HG03097 (cell line): Measurements from ENCODE around the gene DMC1.
"Not testable (repeated sequence)": the region's sequence is repeated elsewhere in the genome, so short reads cannot be mapped to it uniquely, and the experiment has no call there.

Experiments used
- ATAC-seq: cut with Tn5 transposase; IDR thresholded peaks from one replicate; pipeline ENCODE4 v1.9.1; 2021; ENCODE audit not compliant: unreplicated experiment, low FRiP score

DMC1 gene

GRCh38 chr22:38569972-38570778, at the start of gene DMC1:
Gene DMC1, minus strand, starts transcription at chr22:38570183. Its CDS starts 1,927 bp downstream, at chr22:38568256.
- ATAC-seq, result no peak

DNA sequence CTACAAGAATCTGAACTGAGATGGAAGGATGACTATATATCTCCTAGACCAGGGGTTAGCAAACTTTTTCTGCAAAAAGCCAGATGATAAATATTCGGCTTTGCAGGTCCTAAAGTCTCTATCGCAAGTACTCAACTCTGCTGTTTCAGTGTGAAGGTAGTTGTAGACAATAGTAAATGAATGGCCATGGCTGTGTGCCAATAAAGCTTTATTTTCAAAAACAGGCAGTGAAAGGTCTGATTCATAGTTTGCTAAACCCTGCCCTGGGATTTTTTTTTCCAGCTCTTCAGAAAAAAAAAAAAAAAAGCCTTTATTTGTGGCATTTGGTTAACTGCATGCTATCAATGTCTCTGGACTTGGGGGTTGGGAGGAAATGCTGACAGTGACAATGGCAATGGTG, 48.7 kb upstream of the DMC1 start:
- ATAC-seq, result no peak

- ATAC-seq, result no peak
These were observed 48.3 kb upstream of the DMC1 start for GRCh38 chr22:38618258-38618657.

- ATAC-seq, result not testable (repeated sequence)
These were observed 45.1 kb upstream of the DMC1 start for GRCh38 chr22:38615064-38615405.

GRCh38 chr22:38614332-38615063, 44.5 kb upstream of the DMC1 start:
- ATAC-seq, result no peak

- ATAC-seq, result no peak
These were observed 43.6 kb upstream of the DMC1 start for GRCh38 chr22:38613588-38613987.

DNA sequence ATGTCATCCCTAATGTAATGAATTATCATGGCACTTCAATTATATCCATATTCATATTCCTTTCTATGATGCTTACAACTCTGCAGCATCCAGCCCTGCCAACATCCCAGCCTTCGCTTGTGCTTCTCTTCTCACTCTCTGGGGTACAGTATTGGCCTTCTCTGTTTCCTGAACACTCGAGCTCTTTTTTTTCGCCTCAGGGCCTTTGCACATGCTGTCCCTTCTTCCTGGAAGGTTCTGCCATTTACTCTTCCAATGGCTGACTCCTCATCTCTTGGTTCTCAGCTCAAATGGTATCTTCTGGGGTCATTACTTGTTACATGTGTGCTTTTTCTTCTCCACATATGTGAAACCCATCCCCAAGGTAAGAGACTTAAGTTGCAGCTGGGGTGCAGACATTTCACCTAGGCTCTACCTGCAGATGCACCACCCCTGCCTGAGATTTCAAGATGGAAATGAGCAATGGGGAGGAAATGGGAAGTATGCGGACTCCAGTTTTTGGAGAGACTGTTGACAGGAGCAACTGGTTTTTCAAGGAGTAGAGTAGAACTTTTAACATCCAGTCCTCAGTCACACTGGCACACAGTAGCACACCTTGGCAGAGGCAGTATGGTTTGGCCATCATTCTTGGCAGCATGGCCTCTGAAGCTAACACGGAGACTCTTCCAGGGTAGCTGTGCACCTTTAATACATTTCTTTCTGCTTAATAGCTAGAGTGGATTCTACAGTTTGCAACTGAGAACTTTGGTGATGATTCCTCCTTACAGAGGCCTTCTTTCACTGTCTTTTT, 42.4 kb upstream of the DMC1 start:
- ATAC-seq, result no peak

DNA sequence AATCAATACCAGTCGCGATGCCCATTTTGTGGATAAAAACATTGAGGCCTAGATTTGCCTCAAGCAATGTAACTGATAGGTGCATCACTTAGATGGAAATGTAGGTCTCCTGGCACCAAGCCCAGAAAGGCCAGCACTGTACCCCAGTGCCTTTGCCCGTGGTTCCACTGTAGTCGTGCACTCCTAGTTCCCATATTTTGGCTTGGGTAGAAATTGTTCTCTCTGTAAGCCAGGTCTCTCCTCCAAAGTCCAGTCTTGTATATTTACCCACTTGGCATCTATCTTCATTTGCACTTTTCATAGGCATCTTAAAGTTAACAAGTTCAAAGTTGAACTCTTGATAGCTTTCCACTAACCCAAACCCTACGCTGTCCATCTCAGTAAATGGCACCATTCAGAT, 41.6 kb upstream of the DMC1 start:
- ATAC-seq, result no peak

DNA sequence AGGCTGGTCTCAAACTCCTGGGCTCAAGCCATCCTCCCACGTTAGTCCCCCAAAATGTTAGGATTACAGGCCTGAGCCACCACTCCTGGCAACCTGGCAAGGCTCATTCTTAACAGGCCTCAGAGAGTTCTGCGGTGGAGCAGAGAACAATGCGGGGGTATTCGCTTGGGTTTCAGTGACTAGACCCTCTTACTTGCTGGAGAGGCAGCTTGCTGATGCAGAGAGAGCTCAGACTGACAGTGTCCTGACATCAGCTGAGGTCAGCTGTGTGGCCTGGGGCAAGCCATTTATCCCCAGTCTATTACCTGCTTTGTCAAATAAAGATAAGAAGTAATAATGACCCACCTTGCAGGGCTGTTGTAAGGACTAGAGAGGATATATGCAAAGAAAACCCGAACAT, 40.3 kb upstream of the DMC1 start:
- no peak for ATAC-seq

- ATAC-seq, result no peak
These were observed 39.2 kb upstream of the DMC1 start for GRCh38 chr22:38608992-38609750.

DNA sequence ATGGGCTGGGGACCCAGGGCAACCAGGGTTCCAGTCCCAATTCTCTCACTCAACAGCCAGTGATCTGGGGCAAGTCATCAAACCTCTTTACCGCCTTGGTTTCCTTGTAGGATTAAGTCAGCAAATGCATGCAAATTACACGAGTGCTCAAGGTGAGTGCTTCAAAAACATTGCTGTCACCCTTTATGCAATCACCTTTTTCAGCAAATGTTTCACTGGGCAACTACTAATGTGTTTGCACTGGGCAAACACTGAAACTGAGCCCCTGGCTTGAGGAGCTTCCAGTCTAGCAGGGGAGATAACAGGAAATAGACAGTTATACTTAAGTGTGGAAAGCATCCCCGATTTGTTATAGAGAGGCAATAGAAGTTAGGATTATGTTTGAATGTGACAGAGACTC, 37.7 kb upstream of the DMC1 start:
- no peak for ATAC-seq

DNA sequence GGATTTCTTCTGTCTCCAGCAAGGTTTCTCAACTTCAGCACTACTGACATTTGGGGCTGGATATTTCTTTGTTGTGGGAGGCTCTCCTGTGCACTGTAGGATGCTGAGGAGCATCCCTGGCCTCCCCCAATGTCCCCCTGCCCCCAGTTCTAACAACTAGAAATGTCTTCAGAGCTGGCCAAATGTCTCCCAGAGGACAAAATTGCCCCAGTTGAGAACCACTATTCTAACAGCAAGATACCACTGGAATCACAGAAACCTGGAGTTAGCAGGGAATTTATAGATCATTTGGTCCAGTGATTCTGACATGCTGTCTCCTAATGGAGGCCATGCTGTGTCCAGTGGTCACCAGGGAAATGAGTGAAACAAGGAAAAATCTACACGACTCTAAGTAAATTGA, 32.2 kb upstream of the DMC1 start:
- ATAC-seq, result no peak

DNA sequence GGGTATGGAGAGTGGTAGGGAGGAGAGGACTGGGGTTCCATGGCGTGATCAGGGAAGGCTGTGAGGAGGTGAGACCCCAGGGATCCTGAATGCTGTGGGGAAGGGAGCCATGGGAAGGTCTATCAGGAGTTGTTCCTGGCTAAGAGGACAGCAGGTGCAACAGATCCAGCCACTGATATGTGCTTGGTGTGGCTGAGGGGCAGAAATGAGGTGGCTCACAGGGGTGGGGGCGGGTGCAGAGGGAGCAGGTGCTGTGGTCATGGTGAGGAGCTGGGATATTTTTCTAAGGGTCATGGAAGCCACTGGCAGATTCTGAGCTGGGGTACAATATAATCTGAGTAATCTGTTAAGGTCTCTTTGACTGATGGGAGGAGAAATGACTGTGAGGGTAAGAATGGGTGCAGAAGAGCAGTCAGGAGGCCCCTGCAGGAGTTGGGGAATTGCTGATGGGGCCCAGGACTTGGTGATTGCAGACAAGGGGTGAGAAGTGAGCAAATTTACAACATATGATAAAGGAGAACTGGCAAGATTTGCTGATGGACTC, 31.3 kb upstream of the DMC1 start:
- no peak for ATAC-seq

DNA sequence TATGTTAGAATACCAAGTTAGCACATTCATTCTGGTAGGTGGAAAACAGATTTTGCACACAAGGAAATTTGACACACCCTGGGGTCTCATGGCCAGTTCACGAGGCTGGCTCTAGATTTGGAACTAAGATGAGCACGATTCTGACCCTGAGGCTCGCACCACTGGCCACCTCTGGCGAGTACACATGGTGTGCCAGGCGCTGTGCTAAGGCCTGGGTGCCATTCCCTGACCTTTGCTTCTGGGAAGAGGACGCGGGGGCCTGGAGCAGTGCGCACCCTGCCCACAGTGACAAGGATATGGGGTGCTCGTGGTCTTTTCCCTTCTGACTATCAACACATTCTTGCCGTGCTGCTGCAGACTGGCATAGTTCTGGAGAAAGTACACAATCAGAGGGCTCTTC, 29.5 kb upstream of the DMC1 start:
- no peak for ATAC-seq

GRCh38 chr22:38582923-38583322, 12.9 kb upstream of the DMC1 start:
- not testable (repeated sequence) for ATAC-seq

DNA sequence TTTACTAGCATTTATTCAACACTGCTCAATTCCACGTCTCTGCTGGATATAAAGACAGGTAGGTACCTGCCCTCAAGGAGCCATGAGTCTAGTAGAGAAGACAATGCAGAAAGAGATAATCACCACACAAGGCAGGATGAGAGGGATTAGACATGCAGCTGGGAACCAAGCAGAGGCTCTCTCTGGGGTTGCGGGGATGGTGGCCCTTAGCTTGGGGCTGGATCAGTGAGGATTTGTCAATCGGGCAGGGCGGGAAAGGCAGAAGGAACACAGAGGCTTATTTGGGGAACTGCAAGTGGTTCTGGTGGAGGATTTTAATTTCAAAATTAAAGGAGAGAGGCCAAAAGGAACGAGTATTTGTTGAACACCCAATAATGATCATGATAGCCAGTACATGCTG, 8.5 kb upstream of the DMC1 start:
- no peak for ATAC-seq

GRCh38 chr22:38572065-38572464, 2.1 kb upstream of the DMC1 start:
- ATAC-seq, result no peak

DNA sequence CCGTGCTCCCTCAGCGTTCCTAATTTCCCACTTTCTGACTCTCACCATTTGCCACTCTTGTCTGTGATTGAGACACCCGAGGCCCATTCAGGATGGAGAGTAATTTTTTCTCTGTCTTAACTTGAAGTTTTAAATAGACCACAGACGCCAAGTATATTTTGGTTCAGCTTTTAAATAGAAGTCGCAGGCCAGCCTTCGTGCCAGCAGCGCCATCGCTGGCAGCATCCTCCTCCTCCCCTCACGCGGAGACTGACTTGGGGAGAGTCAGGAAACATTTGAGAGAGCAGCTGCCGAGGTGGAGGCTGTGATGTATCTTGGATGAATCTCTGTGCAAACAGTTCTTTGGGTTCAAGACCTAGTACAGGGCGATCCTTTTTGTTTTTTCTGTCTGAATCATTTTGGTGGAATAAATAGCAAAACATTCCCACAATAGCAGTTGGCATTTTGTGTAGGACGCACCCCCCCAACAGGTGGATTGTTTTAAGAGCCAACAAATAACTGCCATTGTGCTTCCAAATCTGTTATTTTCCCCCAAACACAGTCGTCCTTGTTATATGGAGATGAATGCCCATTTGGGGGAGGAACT, 889 bp upstream of the DMC1 start:
- no peak for ATAC-seq

DNA sequence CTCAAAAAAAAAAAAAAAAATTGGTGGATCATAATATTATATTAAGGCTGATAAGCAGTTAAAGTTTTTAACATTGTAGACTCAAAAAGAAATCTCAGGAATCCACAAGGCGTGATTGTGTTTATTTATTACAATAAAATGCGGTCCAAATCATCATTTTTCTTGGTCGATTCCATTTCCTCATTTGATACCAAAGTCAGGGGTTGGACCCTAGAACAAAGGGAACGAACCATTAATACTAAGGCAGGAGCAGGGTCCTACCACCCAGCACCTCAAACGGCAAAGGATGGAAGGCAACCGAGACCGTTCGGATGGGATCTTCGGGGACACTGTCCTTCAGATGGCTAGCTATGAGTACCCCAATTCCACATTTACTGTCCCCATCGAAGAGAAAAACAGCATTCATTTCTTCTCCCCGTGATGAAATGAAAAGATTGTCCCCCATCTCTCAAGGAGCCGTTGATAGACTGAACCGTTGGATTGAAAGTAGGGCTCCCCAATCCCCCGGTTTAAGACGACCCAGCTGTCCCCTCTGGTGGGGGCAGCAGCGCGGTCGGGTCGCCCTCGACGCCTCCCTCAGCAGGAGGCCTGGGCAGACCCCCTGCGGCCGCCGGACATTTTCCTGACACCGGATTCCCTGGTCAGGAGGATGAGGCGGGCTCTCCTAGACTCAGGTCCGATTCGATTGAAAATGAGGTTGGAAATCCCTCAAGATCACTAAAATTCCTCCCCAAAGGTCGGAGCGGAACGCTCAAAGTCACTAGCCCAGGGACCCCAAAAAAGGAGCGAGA, 607 bp downstream of the DMC1 start:
- no peak for ATAC-seq
